IPS-20b (cell line): ENCODE results near the gene TTLL5.

Experiments used
- H3K27ac ChIP-seq: one replicate; pipeline ENCODE4 v1.5.1; 2013; ENCODE audit warnings: low read length
- H3K27me3 ChIP-seq: 2 replicates; pipeline ENCODE4 v1.6.1; 2013; ENCODE audit warnings: mild to moderate bottlenecking, low read length, inconsistent platforms; ENCODE audit not compliant: insufficient read depth
- H3K36me3 ChIP-seq: 2 replicates; pipeline ENCODE4 v1.6.1; 2013; ENCODE audit warnings: low read depth, mild to moderate bottlenecking, inconsistent platforms, low read length, moderate library complexity; ENCODE audit not compliant: insufficient read depth
- H3K4me1 ChIP-seq: 2 replicates; pipeline ENCODE4 v1.6.1; 2013; ENCODE audit warnings: mild to moderate bottlenecking, control low read depth, inconsistent platforms, low read length, moderate library complexity; ENCODE audit not compliant: insufficient read depth
- H3K4me3 ChIP-seq: 2 replicates; pipeline ENCODE4 v1.5.1; 2013; ENCODE audit warnings: mild to moderate bottlenecking, low read length, inconsistent platforms
- H3K9ac ChIP-seq: 2 replicates; pipeline ENCODE4 v1.6.1; 2013; ENCODE audit warnings: low read depth, mild to moderate bottlenecking, inconsistent platforms, low read length, moderate library complexity
- H3K9me3 ChIP-seq: 2 replicates; pipeline ENCODE4 v1.6.1; 2013; ENCODE audit warnings: mild to moderate bottlenecking, low read depth, low read length, inconsistent platforms; ENCODE audit not compliant: insufficient read depth

Gene TTLL5

GRCh38 chr14:75928690-75929181 lies 267.7 kb downstream of the TTLL5 start:
- no peak overlapping the region for H3K27ac ChIP-seq
- H3K9ac ChIP-seq: no peak overlapping the region
- H3K4me1 ChIP-seq: no peaks in the 10 kb centered on the region
- no peaks in the 10 kb centered on the region for H3K27me3 ChIP-seq
- H3K36me3 ChIP-seq: no peaks in the 10 kb centered on the region
- no peak overlapping the region for H3K4me3 ChIP-seq
- H3K9me3 ChIP-seq: no peaks in the 10 kb centered on the region

DNA sequence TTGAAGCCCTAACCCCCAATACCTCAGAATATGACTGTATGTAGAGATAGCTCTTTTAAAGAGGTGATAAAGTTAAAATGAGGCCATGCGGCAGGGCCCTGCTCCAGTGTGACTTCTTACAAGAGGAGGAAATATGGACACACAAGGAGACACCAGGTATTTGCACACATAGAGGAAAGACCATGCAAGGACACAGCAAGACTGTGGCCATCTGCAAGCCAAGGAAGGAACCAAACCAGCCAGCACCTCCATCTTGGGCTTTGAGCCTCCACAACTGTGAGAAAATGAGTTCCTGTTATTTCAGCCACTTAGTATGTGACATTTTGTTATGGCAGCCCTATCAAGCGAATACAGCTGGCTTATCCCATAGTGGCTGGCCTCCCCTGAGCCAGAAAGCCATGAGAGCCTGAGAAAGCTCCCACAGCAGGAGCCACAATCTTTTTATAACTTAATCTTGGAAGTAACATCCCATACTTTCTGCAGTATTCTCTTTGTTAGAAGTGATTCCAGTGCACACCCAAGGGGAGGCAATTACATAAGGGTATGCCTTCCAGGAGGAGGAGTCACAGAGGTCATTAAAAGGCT lies 272.8 kb downstream of the TTLL5 start:
- Histone ChIP-seq H3K4me1 (no peaks in the 10 kb centered on the region), H3K36me3 (no peaks in the 10 kb centered on the region), H3K27me3 (no peaks in the 10 kb centered on the region), H3K4me3 (no peak overlapping the region), H3K9ac (no peak overlapping the region), H3K9me3 (no peaks in the 10 kb centered on the region), H3K27ac (no peak overlapping the region)

- H3K27me3 ChIP-seq: no peaks in the 10 kb centered on the region
- no peaks in the 10 kb centered on the region for H3K9me3 ChIP-seq
- no peak overlapping the region for H3K4me3 ChIP-seq
- no peak overlapping the region for H3K9ac ChIP-seq
- H3K27ac ChIP-seq: no peak overlapping the region
- no peaks in the 10 kb centered on the region for H3K4me1 ChIP-seq
- H3K36me3 ChIP-seq: no peaks in the 10 kb centered on the region
Observed at GRCh38 chr14:75934998-75935628, 274.1 kb downstream of the TTLL5 start.

GRCh38 chr14:75939200-75939599 lies 278.2 kb downstream of the TTLL5 start:
- Histone ChIP-seq H3K36me3 (no peaks in the 10 kb centered on the region), H3K27me3 (no peaks in the 10 kb centered on the region), H3K9ac (no peak overlapping the region), H3K27ac (no peak overlapping the region), H3K9me3 (no peaks in the 10 kb centered on the region), H3K4me1 (no peaks in the 10 kb centered on the region), H3K4me3 (no peak overlapping the region)

DNA sequence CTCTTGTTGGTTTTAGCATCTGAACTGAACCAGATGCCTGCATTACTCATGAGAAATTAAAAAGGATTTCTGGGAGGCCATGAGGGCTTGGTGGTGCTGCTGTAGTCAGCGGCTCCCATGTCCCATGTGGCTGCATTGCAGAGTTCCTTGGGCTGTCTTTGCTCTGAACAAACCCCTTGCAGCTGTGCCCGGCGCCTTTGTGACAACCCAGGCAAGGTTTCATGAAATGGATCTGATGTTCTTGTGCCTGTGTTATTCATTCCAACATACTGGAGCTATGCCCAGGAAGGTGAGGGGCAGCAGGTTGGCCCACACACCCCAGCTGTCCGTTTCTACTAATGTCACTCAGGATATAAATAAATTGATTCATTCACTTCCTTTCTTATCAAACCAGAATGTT lies 280.0 kb downstream of the TTLL5 start:
- H3K9me3 ChIP-seq: no peaks in the 10 kb centered on the region
- no peak overlapping the region for H3K9ac ChIP-seq
- H3K27me3 ChIP-seq: no peaks in the 10 kb centered on the region
- H3K36me3 ChIP-seq: no peaks in the 10 kb centered on the region
- no peaks in the 10 kb centered on the region for H3K4me1 ChIP-seq
- no peak overlapping the region for H3K27ac ChIP-seq
- H3K4me3 ChIP-seq: no peak overlapping the region

DNA sequence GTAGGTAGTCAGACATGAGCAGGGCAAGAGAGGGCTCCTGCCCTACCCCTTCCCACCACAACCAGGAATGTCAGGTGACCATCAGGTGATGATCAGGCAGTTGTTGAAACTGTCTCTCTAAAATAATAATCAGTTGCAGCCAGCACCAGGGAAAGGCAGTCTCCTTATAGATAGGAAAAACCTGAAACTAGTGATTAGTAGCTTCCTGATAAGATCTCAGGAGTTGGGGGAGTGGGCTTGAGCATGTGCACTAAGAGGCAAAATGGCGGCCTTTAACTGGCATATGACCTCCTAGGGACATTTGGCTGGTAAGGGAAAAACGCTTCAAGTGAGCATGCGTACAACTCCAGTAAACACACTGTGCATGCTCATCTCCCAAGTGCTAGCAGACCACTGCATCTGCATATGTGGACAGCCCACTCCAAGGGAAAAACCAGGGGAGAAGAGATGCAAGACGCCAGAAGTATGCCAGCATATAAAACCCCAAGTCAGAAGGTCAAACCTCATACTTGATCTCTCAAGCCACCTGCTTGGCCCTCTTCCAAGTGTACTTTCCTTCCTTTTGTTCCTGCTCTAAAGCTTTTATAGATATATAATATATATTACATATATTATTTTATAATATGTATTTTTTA lies 283.7 kb downstream of the TTLL5 start:
- Histone ChIP-seq H3K4me1 (no peaks in the 10 kb centered on the region), H3K27me3 (no peaks in the 10 kb centered on the region), H3K27ac (no peak overlapping the region), H3K9me3 (no peaks in the 10 kb centered on the region), H3K36me3 (no peaks in the 10 kb centered on the region), H3K4me3 (no peak overlapping the region), H3K9ac (no peak overlapping the region)

GRCh38 chr14:75946785-75947184 lies 285.7 kb downstream of the TTLL5 start:
- H3K27ac ChIP-seq: no peak overlapping the region
- no peak overlapping the region for H3K4me3 ChIP-seq
- no peak overlapping the region for H3K9ac ChIP-seq

GRCh38 chr14:75952489-75952888 lies 291.4 kb downstream of the TTLL5 start:
- Histone ChIP-seq H3K9me3 (no peaks in the 10 kb centered on the region), H3K36me3 (no peaks in the 10 kb centered on the region), H3K27me3 (no peaks in the 10 kb centered on the region), H3K27ac (no peak overlapping the region), H3K4me3 (no peak overlapping the region), H3K4me1 (peaks cover 2% of the 10 kb centered on the region; the same call in 1 of the 2 replicates), H3K9ac (no peak overlapping the region)

More at GRCh38 chr14:75946785-75947184, 285.7 kb downstream of the TTLL5 start:
- H3K9me3 ChIP-seq: no peaks in the 10 kb centered on the region
- no peaks in the 10 kb centered on the region for H3K27me3 ChIP-seq
- no peaks in the 10 kb centered on the region for H3K4me1 ChIP-seq
- no peaks in the 10 kb centered on the region for H3K36me3 ChIP-seq

GRCh38 chr14:75959031-75959430 lies 298.0 kb downstream of the TTLL5 start:
- no peak overlapping the region for H3K27ac ChIP-seq

GRCh38 chr14:75960231-75960630 lies 299.2 kb downstream of the TTLL5 start:
- Histone ChIP-seq H3K4me1 (peaks cover 6% of the 10 kb centered on the region; the same call in 1 of the 2 replicates), H3K9ac (no peak overlapping the region), H3K9me3 (no peaks in the 10 kb centered on the region), H3K36me3 (no peaks in the 10 kb centered on the region), H3K27me3 (no peaks in the 10 kb centered on the region), H3K4me3 (no peak overlapping the region), H3K27ac (no peak overlapping the region)

More at GRCh38 chr14:75959031-75959430, 298.0 kb downstream of the TTLL5 start:
- Histone ChIP-seq H3K9me3 (no peaks in the 10 kb centered on the region), H3K4me1 (peaks cover 6% of the 10 kb centered on the region; the same call in 1 of the 2 replicates), H3K9ac (no peak overlapping the region), H3K4me3 (no peak overlapping the region), H3K27me3 (no peaks in the 10 kb centered on the region), H3K36me3 (no peaks in the 10 kb centered on the region)

- H3K36me3 ChIP-seq: no peaks in the 10 kb centered on the region
- no peaks in the 10 kb centered on the region for H3K27me3 ChIP-seq
- H3K27ac ChIP-seq: no peak overlapping the region
- H3K9me3 ChIP-seq: no peaks in the 10 kb centered on the region
- H3K4me3 ChIP-seq: no peak overlapping the region
- peaks cover 6% of the 10 kb centered on the region; the same call in 1 of the 2 replicates for H3K4me1 ChIP-seq
- no peak overlapping the region for H3K9ac ChIP-seq
Observed at GRCh38 chr14:75961662-75962061, 300.6 kb downstream of the TTLL5 start.

DNA sequence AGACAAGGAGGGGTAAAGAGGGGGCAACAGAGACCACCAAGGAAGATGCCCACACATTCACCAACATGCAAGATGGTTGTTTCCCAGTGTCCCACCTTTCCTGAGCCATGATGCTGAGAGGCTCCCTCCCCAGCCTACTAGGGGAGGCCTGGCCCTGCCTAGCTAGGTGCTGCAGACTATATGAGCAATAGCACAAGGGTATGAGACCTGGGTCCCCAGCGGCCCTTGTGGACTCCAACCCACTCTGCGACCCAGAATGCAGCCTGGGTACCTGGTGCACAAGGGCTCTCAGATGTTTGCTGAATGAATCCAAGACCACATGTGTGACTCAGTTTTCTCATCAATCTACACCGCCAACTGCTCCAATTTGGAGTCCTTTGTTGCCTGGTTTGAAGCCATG lies 306.8 kb downstream of the TTLL5 start:
- H3K27me3 ChIP-seq: no peaks in the 10 kb centered on the region
- no peaks in the 10 kb centered on the region for H3K4me1 ChIP-seq
- no peak overlapping the region for H3K27ac ChIP-seq
- H3K4me3 ChIP-seq: no peak overlapping the region
- H3K9ac ChIP-seq: no peak overlapping the region
- no peaks in the 10 kb centered on the region for H3K36me3 ChIP-seq
- no peaks in the 10 kb centered on the region for H3K9me3 ChIP-seq
